AG10803 (cell line): ENCODE results near the gene SENP2.
"Not testable (repeated sequence)": the region's sequence is repeated elsewhere in the genome, so short reads cannot be mapped to it uniquely, and the experiment has no call there.

ENCODE experiments used
- DNase-seq: peaks from one replicate; pipeline ENCODE4 v3.0.0; 2010; ENCODE audit warnings: low read depth
- H3K4me3 ChIP-seq: 2 replicates; pipeline ENCODE4 v1.5.1; 2011; ENCODE audit warnings: mild to moderate bottlenecking, low read length, control low read depth
- CTCF ChIP-seq: conservative IDR thresholded peaks from 2 replicates; pipeline ENCODE4 v1.5.1; 2011; ENCODE audit warnings: mild to moderate bottlenecking, low read length, control low read depth, inconsistent platforms

SENP2 gene

GRCh38 chr3:185552358-185552877 lies 33.7 kb upstream of the SENP2 start, which contains the start of gene LIPH:
Gene LIPH, minus strand, starts transcription at chr3:185552588. Its CDS starts 117 bp downstream, at chr3:185552471.
- no peak for TF ChIP-seq CTCF
- no peak within 1 kb of the TSS for H3K4me3 ChIP-seq
- DNase-seq: peak; percentile 34

GRCh38 chr3:185555101-185555501 lies 31.0 kb upstream of the SENP2 start:
- TF ChIP-seq CTCF: no peak
- no peak for DNase-seq
- H3K4me3 ChIP-seq: no peak overlapping the region

- DNase-seq: no peak
- no peak overlapping the region for H3K4me3 ChIP-seq
- TF ChIP-seq CTCF: no peak
Measured at GRCh38 chr3:185555860-185556347, 30.2 kb upstream of the SENP2 start.

GRCh38 chr3:185556640-185557039 lies 29.5 kb upstream of the SENP2 start:
- H3K4me3 ChIP-seq, DNase-seq: not testable (repeated sequence)

GRCh38 chr3:185558395-185558794 lies 27.7 kb upstream of the SENP2 start:
- no peak for DNase-seq
- TF ChIP-seq CTCF: no peak
- H3K4me3 ChIP-seq: no peak overlapping the region

- no peak for DNase-seq
- TF ChIP-seq CTCF: no peak
- H3K4me3 ChIP-seq: no peak overlapping the region
Measured at GRCh38 chr3:185559706-185560090, 26.4 kb upstream of the SENP2 start.

- H3K4me3 ChIP-seq: no peak overlapping the region
- DNase-seq: no peak
- no peak for TF ChIP-seq CTCF
Measured at GRCh38 chr3:185560676-185561075, 25.4 kb upstream of the SENP2 start.
